Lung (tissue), 16 donors: Measurements from ENCODE around the gene CBLB. TPM values are rescaled to one million over a fixed set of nuclear protein-coding genes. Genes with fewer than 3 reads are reported as not detected.
A peak's percentile ranks its signal among the peaks of the same experiment; 100 is the strongest.

Experiments
- ATAC-seq: fragments of 200-7000 bp; cut with Tn5 transposase; one replicate; pipeline ENCODE4 v1.9.1; 2020; ENCODE audit warnings: moderate number of reproducible peaks; ENCODE audit not compliant: insufficient read depth, low FRiP score
- DNase-seq, 3 donors: peaks; one replicate each; pipeline ENCODE4 v3.0.0-alpha.2; 2013 to 2017
- H3K27ac ChIP-seq, 2 donors: one replicate each; pipeline ENCODE4 v1.5.1; 2013; ENCODE audit warnings: mild to moderate bottlenecking in 2 of 2, moderate library complexity in 2 of 2, control low read depth in 1 of 2, inconsistent platforms in 1 of 2, low read depth in 1 of 2, low read length in 1 of 2
- H3K27me3 ChIP-seq, 3 donors: one replicate each; pipeline ENCODE4 v1.5.1; 2013; ENCODE audit warnings: low read length in 2 of 3; ENCODE audit not compliant: control insufficient read depth in 3 of 3, insufficient read depth in 3 of 3
- H3K36me3 ChIP-seq, 4 donors: one replicate each; pipeline ENCODE4 v1.5.1; 2013; ENCODE audit warnings: low read length in 4 of 4, mild to moderate bottlenecking in 1 of 4, moderate library complexity in 1 of 4; ENCODE audit not compliant: control insufficient read depth in 4 of 4, insufficient read depth in 4 of 4
- H3K4me1 ChIP-seq, 5 donors: one replicate each; pipeline ENCODE4 v1.5.1; 2013; ENCODE audit warnings: low read length in 5 of 5, mild to moderate bottlenecking in 2 of 5, moderate library complexity in 1 of 5; ENCODE audit not compliant: control insufficient read depth in 5 of 5, insufficient read depth in 5 of 5
- H3K4me3 ChIP-seq: one replicate; pipeline ENCODE4 v1.5.1; 2013; ENCODE audit warnings: mild to moderate bottlenecking, control low read depth, moderate library complexity
- H3K9ac ChIP-seq, 2 donors: one replicate each; pipeline ENCODE4 v1.5.1; 2013; ENCODE audit warnings: low read length in 2 of 2, control low read depth in 1 of 2; ENCODE audit not compliant: insufficient read depth in 1 of 2
- H3K9me3 ChIP-seq, 4 donors: one replicate each; pipeline ENCODE4 v1.5.1; 2013; ENCODE audit warnings: low read length in 3 of 4, mild to moderate bottlenecking in 1 of 4, moderate library complexity in 1 of 4; ENCODE audit not compliant: control insufficient read depth in 4 of 4, insufficient read depth in 3 of 4
- CTCF ChIP-seq: IDR thresholded peaks from 2 replicates; pipeline ENCODE4 v1.5.1; 2012; ENCODE audit warnings: mild to moderate bottlenecking; ENCODE audit errors: control extremely low read depth, extremely low read depth
- WGBS, 2 donors: extraction: QIAGEN DNeasy Blood & Tissue Kit; methylation state at CpG; one replicate each; pipeline ENCODE4 v1.1.7; 2013; 5-methylcytosine and 5-hydroxymethylcytosine counted together
- long read RNA-seq, 5 donors: transcript quantifications; one replicate each; lab custom pipeline, GENCODE V29; 2026
- polyA plus RNA-seq, 2 donors: library from polyadenylated mRNA; stranded (reverse); fragments of 200-250 nt; gene quantifications; one replicate each; pipeline ENCODE4 v1.2.1, GENCODE V29; 2013
- total RNA-seq, 2 donors: library from RNA; depleted of rRNA in 1 of 2; stranded (reverse); fragments of >200 nt in 1 of 2; gene quantifications; one replicate each; pipeline ENCODE4 v1.2.1, GENCODE V29; 2014 to 2021
- donor health status: control.
- donor health status: control.
- donor health status: Bipolar disorder and iron deficiency.
- donor health status: healthy.
- donor health status: DM: yes; HTN: yes; CAD: no.

Gene CBLB
- 100 to 1,000 TPM in 1 of 2 donors, 10 to 100 TPM in 1; 37.9 to 124 TPM for total RNA-seq
- polyA plus RNA-seq, result 10 to 100 TPM in 1 of 2 donors, 1 to 10 TPM in 1; 7.2 to 11.4 TPM
- long read RNA-seq, donor 1, full-length matches to known transcripts, result 2 of 7 reads
- long read RNA-seq, donor 1, partial matches to known transcripts, result 5 of 7 reads
- long read RNA-seq, donor 1, other reads (novel, unspliced or antisense), result 0 of 7 reads
- long read RNA-seq, donor 2, full-length matches to known transcripts, result 2 of 2 reads
- long read RNA-seq, donor 2, partial matches to known transcripts, result 0 of 2 reads
- long read RNA-seq, donor 2, other reads (novel, unspliced or antisense), result 0 of 2 reads
- long read RNA-seq, donor 3, full-length matches to known transcripts, result 2 of 2 reads
- long read RNA-seq, donor 3, partial matches to known transcripts, result 0 of 2 reads
- long read RNA-seq, donor 3, other reads (novel, unspliced or antisense), result 0 of 2 reads
- long read RNA-seq, donor 4, full-length matches to known transcripts, result 3 of 3 reads
- long read RNA-seq, donor 4, partial matches to known transcripts, result 0 of 3 reads
- long read RNA-seq, donor 4, other reads (novel, unspliced or antisense), result 0 of 3 reads
- long read RNA-seq, donor 5, full-length matches to known transcripts, result 2 of 8 reads
- long read RNA-seq, donor 5, partial matches to known transcripts, result 6 of 8 reads
- long read RNA-seq, donor 5, other reads (novel, unspliced or antisense), result 0 of 8 reads

GRCh38 chr3:105868742-105869530 is at the start of gene CBLB:
Gene CBLB (minus strand): TSS chr3:105869012. CDS start chr3:105867577, 1,435 bp downstream.
- H3K27ac ChIP-seq, result peak within 1 kb of the TSS; percentile 93 to 97
- WGBS, 2 donors, result 0% methylated on average over 62 to 68 of the region's 68 CpGs
- peak; percentile 96 for ATAC-seq

GRCh38 chr3:105916767-105917166 is 48.0 kb upstream of the CBLB start:
- Histone ChIP-seq H3K27me3 (no peaks in the 10 kb centered on the region), H3K36me3 (no peaks in the 10 kb centered on the region), H3K4me3 (no peak overlapping the region), H3K4me1 (no peaks in the 10 kb centered on the region), H3K9ac (no peak overlapping the region), H3K9me3 (peaks cover 0 to 5% (median under 1%) of the 10 kb centered on the region in 4 donors), H3K27ac (no peak overlapping the region)
- no peak for ATAC-seq
- WGBS, 2 donors, result 94 to 95% methylated on average over 2 of the region's 2 CpGs
- TF ChIP-seq CTCF, result no peak
- no peak for DNase-seq

More at GRCh38 chr3:105868742-105869530, at the start of gene CBLB:
- peak; percentile 98 to 99 (median 98) for DNase-seq
- peaks cover 0 to 6% (median under 1%) of the 10 kb centered on the region in 4 donors for H3K36me3 ChIP-seq
- H3K9me3 ChIP-seq, result no peaks in the 10 kb centered on the region
- no peak for TF ChIP-seq CTCF
- H3K9ac ChIP-seq, result peak within 1 kb of the TSS; percentile 87 to 94
- peaks cover 0 to 47% (median 11%) of the 10 kb centered on the region in 5 donors for H3K4me1 ChIP-seq
- H3K27me3 ChIP-seq, result no peaks in the 10 kb centered on the region
- peak within 1 kb of the TSS; percentile 89 for H3K4me3 ChIP-seq

- WGBS, 2 donors, result 89 to 96% methylated on average over 2 of the region's 2 CpGs
- Histone ChIP-seq H3K27me3 (no peaks in the 10 kb centered on the region), H3K9ac (no peak overlapping the region), H3K4me3 (no peak overlapping the region), H3K4me1 (no peaks in the 10 kb centered on the region), H3K9me3 (peaks cover 0 to 5% (median under 1%) of the 10 kb centered on the region in 4 donors), H3K27ac (no peak overlapping the region), H3K36me3 (no peaks in the 10 kb centered on the region)
- no peak for DNase-seq
- ATAC-seq, result no peak
- TF ChIP-seq CTCF, result no peak
Measured at GRCh38 chr3:105915524-105915923, 46.7 kb upstream of the CBLB start.
